Measurements from ENCODE around the gene ZBTB45. TPM values are rescaled to one million over a fixed set of nuclear protein-coding genes. Genes with fewer than 3 reads are reported as not detected.
A peak's percentile ranks its signal among the peaks of the same experiment; 100 is the strongest.
"Not testable (repeated sequence)": the region's sequence is repeated elsewhere in the genome, so short reads cannot be mapped to it uniquely, and the experiment has no call there.

Gene ZBTB45
- total RNA-seq, 2 experiments from 2014 or later: 10.1 to 11.1 TPM

GRCh38 chr19:58479303-58479702, 40.3 kb downstream of the ZBTB45 start:
- no peaks in the 10 kb centered on the region for H3K9me3 Mint-ChIP-seq (ENCODE audit: low read depth)
- ATAC-seq: no peak
- ChIA-PET POLR2A (no interaction called here), CTCF (no interaction called here)
- peaks cover 10% of the 10 kb centered on the region for H3K36me3 Mint-ChIP-seq (ENCODE audit: low read depth)
- H3K4me1 Mint-ChIP-seq: peaks cover 14% of the 10 kb centered on the region
- H3K27me3 Mint-ChIP-seq: no peaks in the 10 kb centered on the region
- no peak for DNase-seq
- H3K4me3 Mint-ChIP-seq: no peak overlapping the region
- H3K27ac Mint-ChIP-seq: no peak overlapping the region
- intact Hi-C loops (cut with DNase I, micrococcal nuclease): loop anchor here in 1 of 2 experiments (5.0 kb wide), 3 partner anchors 38 to 92 kb away; partner anchors contain the start of genes RPS5 and ZBTB45

DNA sequence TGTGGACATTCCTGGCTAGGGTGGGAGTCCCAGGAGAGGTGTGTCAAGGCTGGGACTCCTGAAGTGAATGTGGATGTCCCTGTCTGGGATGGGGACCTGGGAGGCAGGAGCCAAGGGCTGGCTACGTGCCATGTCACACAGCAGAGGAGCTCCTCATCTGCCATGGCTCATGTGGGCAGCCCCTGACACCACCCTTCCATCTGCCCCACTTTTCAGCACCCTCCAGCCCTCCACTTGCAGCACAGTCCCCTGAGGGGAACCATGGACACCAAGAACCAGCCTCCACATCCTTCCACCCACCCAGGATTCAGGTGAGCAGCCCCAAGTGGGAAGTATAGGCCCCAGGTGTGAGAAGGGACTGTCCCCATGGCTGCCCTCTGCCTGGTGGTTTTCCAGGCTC, 41.7 kb downstream of the ZBTB45 start:
- ChIA-PET POLR2A (no interaction called here), CTCF (no interaction called here)
- H3K36me3 Mint-ChIP-seq (ENCODE audit: low read depth): peaks cover 10% of the 10 kb centered on the region
- intact Hi-C loops (cut with DNase I, micrococcal nuclease): loop anchor here in 1 of 2 experiments (5.0 kb wide), 3 partner anchors 39 to 91 kb away; partner anchors contain the start of genes RPS5 and ZBTB45
- no peak overlapping the region for H3K27ac Mint-ChIP-seq
- H3K9me3 Mint-ChIP-seq (ENCODE audit: low read depth): no peaks in the 10 kb centered on the region
- peaks cover 14% of the 10 kb centered on the region for H3K4me1 Mint-ChIP-seq
- no peaks in the 10 kb centered on the region for H3K27me3 Mint-ChIP-seq
- no peak overlapping the region for H3K4me3 Mint-ChIP-seq
- DNase-seq (no peak), ATAC-seq (no peak)

GRCh38 chr19:58477130-58477529, 42.5 kb downstream of the ZBTB45 start:
- no peak for ATAC-seq
- Mint-ChIP-seq H3K4me3 (peak overlapping the region; percentile 83), H3K36me3 (ENCODE audit: low read depth) (peaks cover 5% of the 10 kb centered on the region), H3K4me1 (peaks cover 14% of the 10 kb centered on the region), H3K9me3 (ENCODE audit: low read depth) (no peaks in the 10 kb centered on the region), H3K27ac (peak overlapping the region; percentile 84), H3K27me3 (no peaks in the 10 kb centered on the region)
- intact Hi-C loops (cut with DNase I, micrococcal nuclease): loop anchor here in 1 of 2 experiments (5.0 kb wide), 3 partner anchors 40 to 90 kb away; partner anchors contain the start of genes RPS5 and ZBTB45
- CTCF ChIA-PET: interaction anchor here (0.6 kb wide), 1 partner anchor 12 kb away, joined by 4 read pairs; no protein-coding TSS in a partner anchor
- POLR2A ChIA-PET: no interaction called here
- DNase-seq: no peak

- ATAC-seq: peak; percentile 0
- ChIA-PET POLR2A (interaction anchor here (0.6 kb wide), 1 partner anchor 13 kb away, joined by 5 read pairs; no protein-coding TSS in a partner anchor), CTCF (interaction anchor here (0.6 kb wide), 1 partner anchor 12 kb away, joined by 4 read pairs; no protein-coding TSS in a partner anchor)
- H3K4me3 Mint-ChIP-seq: peak overlapping the region; percentile 83
- no peaks in the 10 kb centered on the region for H3K27me3 Mint-ChIP-seq
- intact Hi-C loops (cut with DNase I, micrococcal nuclease): loop anchor here (1.0 to 5.0 kb wide), 17 partner anchors 12 to 198 kb away; partner anchors contain the start of genes MZF1 (in 2 of the 2), RPS5 (in 2 of the 2), ZBTB45 (in 2 of the 2) and TRIM28 (in 1 of the 2)
- H3K4me1 Mint-ChIP-seq: peaks cover 14% of the 10 kb centered on the region
- H3K9me3 Mint-ChIP-seq (ENCODE audit: low read depth): no peaks in the 10 kb centered on the region
- peak overlapping the region; percentile 84 for H3K27ac Mint-ChIP-seq
- peaks cover 4% of the 10 kb centered on the region for H3K36me3 Mint-ChIP-seq (ENCODE audit: low read depth)
- DNase-seq: peak; percentile 43
Measured at GRCh38 chr19:58476498-58477015, 43.1 kb downstream of the ZBTB45 start.

GRCh38 chr19:58475714-58476497, 43.7 kb downstream of the ZBTB45 start, which contains the start of gene ZNF446:
Gene ZNF446, plus strand, starts transcription at chr19:58476352. Its CDS starts 867 bp downstream, at chr19:58477219.
- Mint-ChIP-seq H3K4me3 (peak within 1 kb of the TSS; percentile 83), H3K4me1 (peaks cover 14% of the 10 kb centered on the region), H3K27ac (peak within 1 kb of the TSS; percentile 96), H3K27me3 (no peaks in the 10 kb centered on the region), H3K36me3 (ENCODE audit: low read depth) (peaks cover 4% of the 10 kb centered on the region), H3K9me3 (ENCODE audit: low read depth) (no peaks in the 10 kb centered on the region)
- ChIA-PET CTCF (no interaction called here), POLR2A (interaction anchor here (0.7 to 1.0 kb wide), 4 partner anchors 13 to 44 kb away, joined by 3 to 7 read pairs (median 3); partner anchors contain the start of genes ZBTB45 and ZNF132)
- DNase-seq (peak; percentile 98), ATAC-seq (peak; percentile 92)
- intact Hi-C loops (cut with DNase I, micrococcal nuclease): loop anchor here (1.0 to 5.0 kb wide), 22 partner anchors 9 to 198 kb away; partner anchors contain the start of genes MZF1 (in 2 of the 2), RPS5 (in 2 of the 2), ZBTB45 (in 2 of the 2) and ZNF324B (in 2 of the 2)

DNA sequence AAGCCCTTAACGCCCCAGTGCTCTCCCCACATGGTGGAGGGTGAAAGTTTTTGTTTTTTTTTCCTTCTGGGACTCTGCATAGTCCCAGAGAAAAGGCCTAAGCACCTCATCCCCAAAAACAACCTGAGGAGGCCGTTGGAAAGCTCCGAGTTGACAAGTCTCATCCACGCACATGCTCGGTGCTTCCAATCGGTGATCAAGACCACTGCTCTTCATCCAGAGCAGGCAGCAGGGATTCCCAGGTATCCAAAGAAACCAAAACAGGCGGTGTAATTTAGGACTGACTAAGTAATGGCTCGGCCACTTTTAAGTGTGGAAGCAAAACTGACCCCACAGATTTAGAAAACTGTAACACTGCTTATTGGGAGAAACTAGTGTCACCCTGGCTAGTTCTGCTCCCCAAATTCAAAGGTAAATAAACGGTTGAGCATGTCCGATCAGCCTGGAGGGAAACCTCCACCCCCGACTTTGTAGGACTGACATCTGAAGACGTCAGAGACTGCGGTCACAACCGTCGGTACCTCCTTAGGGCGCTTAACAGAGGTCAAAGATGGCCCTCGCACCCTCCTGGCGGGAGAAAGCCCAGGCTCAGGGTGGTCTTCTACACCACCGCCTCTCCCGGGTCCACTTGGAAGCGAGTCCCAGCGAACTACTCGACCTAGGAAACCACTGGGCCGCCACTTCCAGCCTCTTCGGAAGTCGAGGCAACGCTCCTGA, 44.5 kb downstream of the ZBTB45 start:
- Mint-ChIP-seq H3K9me3 (ENCODE audit: low read depth) (no peaks in the 10 kb centered on the region), H3K4me3 (peak overlapping the region; percentile 83), H3K27ac (peak overlapping the region; percentile 96), H3K4me1 (peaks cover 14% of the 10 kb centered on the region), H3K27me3 (no peaks in the 10 kb centered on the region), H3K36me3 (ENCODE audit: low read depth) (peaks cover 4% of the 10 kb centered on the region)
- DNase-seq: no peak
- ChIA-PET CTCF (interaction anchor here (0.7 kb wide), 1 partner anchor 166 kb away, joined by 4 read pairs; no protein-coding TSS in a partner anchor), POLR2A (interaction anchor here (0.7 to 1.0 kb wide), 4 partner anchors 14 to 45 kb away, joined by 3 to 7 read pairs (median 3); partner anchors contain the start of genes ZBTB45 and ZNF132)
- ATAC-seq: peak; percentile 2
- intact Hi-C loops (cut with DNase I, micrococcal nuclease): loop anchor here (1.0 to 5.0 kb wide), 10 partner anchors 8 to 170 kb away; partner anchors contain the start of genes ERVK3-1 (in 1 of the 2), RPS5 (in 1 of the 2), ZBTB45 (in 1 of the 2) and ZNF324 (in 1 of the 2)

GRCh38 chr19:58474291-58474996, 45.2 kb downstream of the ZBTB45 start:
- no peak for DNase-seq
- POLR2A ChIA-PET: no interaction called here
- intact Hi-C loops (cut with DNase I, micrococcal nuclease): loop anchor here in 1 of 2 experiments (2.0 kb wide), 1 partner anchor 14 kb away; no protein-coding TSS in a partner anchor
- Mint-ChIP-seq H3K36me3 (ENCODE audit: low read depth) (peaks cover 7% of the 10 kb centered on the region), H3K27ac (peak overlapping the region; percentile 51), H3K4me1 (peaks cover 14% of the 10 kb centered on the region), H3K4me3 (peak overlapping the region; percentile 11), H3K9me3 (ENCODE audit: low read depth) (no peaks in the 10 kb centered on the region), H3K27me3 (no peaks in the 10 kb centered on the region)
- no peak for ATAC-seq
- CTCF ChIA-PET: interaction anchor here (0.7 kb wide), 1 partner anchor 166 kb away, joined by 4 read pairs; no protein-coding TSS in a partner anchor

- H3K27ac Mint-ChIP-seq: no peak overlapping the region
- H3K4me1 Mint-ChIP-seq: peaks cover 17% of the 10 kb centered on the region
- ATAC-seq (no peak), DNase-seq (no peak)
- POLR2A ChIA-PET: no interaction called here
- no peaks in the 10 kb centered on the region for H3K27me3 Mint-ChIP-seq
- intact Hi-C loops (cut with DNase I, micrococcal nuclease): loop anchor here in 1 of 2 experiments (2.0 kb wide), 1 partner anchor 15 kb away; no protein-coding TSS in a partner anchor
- H3K36me3 Mint-ChIP-seq (ENCODE audit: low read depth): peaks cover 5% of the 10 kb centered on the region
- no peak overlapping the region for H3K4me3 Mint-ChIP-seq
- H3K9me3 Mint-ChIP-seq (ENCODE audit: low read depth): no peaks in the 10 kb centered on the region
- CTCF ChIA-PET: no interaction called here
Measured at GRCh38 chr19:58473775-58474174, 45.8 kb downstream of the ZBTB45 start.

- Mint-ChIP-seq H3K4me1 (peaks cover 27% of the 10 kb centered on the region), H3K9me3 (ENCODE audit: low read depth) (no peaks in the 10 kb centered on the region), H3K4me3 (no peak overlapping the region), H3K36me3 (ENCODE audit: low read depth) (peaks cover 8% of the 10 kb centered on the region), H3K27me3 (no peaks in the 10 kb centered on the region), H3K27ac (no peak overlapping the region)
- ChIA-PET POLR2A (no interaction called here), CTCF (interaction anchor here (0.5 kb wide), 1 partner anchor 627 kb away, joined by 3 read pairs; no protein-coding TSS in a partner anchor)
- intact Hi-C loops (cut with DNase I, micrococcal nuclease): no loop called here
- DNase-seq: no peak
- ATAC-seq: no peak
Measured at GRCh38 chr19:58471736-58472135, 47.9 kb downstream of the ZBTB45 start.

DNA sequence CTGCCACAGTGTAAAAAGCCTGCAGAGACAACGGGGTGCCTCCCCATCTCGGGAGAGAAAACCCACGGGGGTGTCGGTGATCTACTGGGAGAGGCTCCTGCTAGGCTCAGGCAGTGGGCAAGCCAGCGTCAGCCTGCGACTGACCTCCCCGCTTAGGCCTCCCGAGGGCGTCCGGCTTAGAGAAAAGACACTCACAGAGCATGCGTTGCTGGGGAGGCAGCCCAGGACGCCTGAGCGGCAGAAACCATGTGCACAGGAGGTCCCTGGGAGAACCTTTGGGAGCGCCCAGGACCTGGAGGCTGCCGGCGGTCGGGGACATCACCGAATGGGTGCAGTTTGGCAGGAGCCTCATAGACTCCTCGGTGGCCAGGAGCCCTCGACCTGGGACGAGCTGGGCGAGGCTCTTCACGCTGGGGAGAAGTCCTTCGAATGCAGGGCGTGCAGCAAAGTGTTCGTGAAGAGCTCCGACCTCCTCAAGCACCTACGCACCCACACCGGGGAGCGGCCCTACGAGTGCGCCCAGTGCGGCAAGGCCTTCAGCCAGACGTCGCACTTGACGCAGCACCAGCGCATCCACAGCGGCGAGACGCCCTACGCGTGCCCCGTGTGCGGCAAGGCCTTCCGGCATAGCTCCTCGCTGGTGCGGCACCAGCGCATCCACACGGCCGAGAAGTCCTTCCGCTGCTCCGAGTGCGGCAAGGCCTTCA, 48.6 kb downstream of the ZBTB45 start:
- DNase-seq; H3K27ac Mint-ChIP-seq; ATAC-seq; intact Hi-C loops (cut with DNase I, micrococcal nuclease); H3K4me3 Mint-ChIP-seq; H3K9me3 Mint-ChIP-seq (ENCODE audit: low read depth); CTCF ChIA-PET; POLR2A ChIA-PET; H3K27me3 Mint-ChIP-seq; H3K36me3 Mint-ChIP-seq (ENCODE audit: low read depth): not testable (repeated sequence)
- peaks cover 30% of the 10 kb centered on the region for H3K4me1 Mint-ChIP-seq

All from activated CD4-positive, alpha-beta T cell treated with anti-CD3 and anti-CD28 coated beads for 36 hours (primary cell).